ENCODE data around the gene NEMF. TPM values are rescaled to one million over a fixed set of nuclear protein-coding genes. Genes with fewer than 3 reads are reported as not detected.
"Not testable (repeated sequence)": the region's sequence is repeated elsewhere in the genome, so short reads cannot be mapped to it uniquely, and the experiment has no call there.

The NEMF gene
- total RNA-seq, 1 donor from 2014 or later = 81.0 TPM

GRCh38 chr14:49892301-49892635 is 39.7 kb upstream of the NEMF start:
- Mint-ChIP-seq H3K27me3 (ENCODE audit: low read depth) (no peaks in the 10 kb centered on the region), H3K4me1 (ENCODE audit: low read depth) (peaks cover 25% of the 10 kb centered on the region), H3K4me3 (ENCODE audit: low read depth) (peak overlapping the region; percentile 99), H3K9me3 (no peaks in the 10 kb centered on the region), H3K36me3 (ENCODE audit: low read depth) (peaks cover 56% of the 10 kb centered on the region), H3K27ac (peak overlapping the region; percentile 99)
- intact Hi-C loops (cut with micrococcal nuclease) = loop anchor here (1.0 to 2.0 kb wide), 4 partner anchors 30 to 429 kb away; partner anchors contain the start of gene SOS2
- peak; percentile 52 for DNase-seq (ENCODE audit: low spot score)

GRCh38 chr14:49888293-49888692 is 35.7 kb upstream of the NEMF start:
- intact Hi-C loops (cut with micrococcal nuclease) = no loop called here

GRCh38 chr14:49886523-49886922 is 33.9 kb upstream of the NEMF start:
- intact Hi-C loops (cut with micrococcal nuclease) = no loop called here
- H3K36me3 Mint-ChIP-seq (ENCODE audit: low read depth) = peaks cover 22% of the 10 kb centered on the region
- no peak overlapping the region for H3K4me3 Mint-ChIP-seq (ENCODE audit: low read depth)
- H3K27me3 Mint-ChIP-seq (ENCODE audit: low read depth) = no peaks in the 10 kb centered on the region
- peaks cover 12% of the 10 kb centered on the region for H3K4me1 Mint-ChIP-seq (ENCODE audit: low read depth)
- DNase-seq (ENCODE audit: low spot score) = no peak
- no peaks in the 10 kb centered on the region for H3K9me3 Mint-ChIP-seq
- no peak overlapping the region for H3K27ac Mint-ChIP-seq

More at GRCh38 chr14:49888293-49888692, 35.7 kb upstream of the NEMF start:
- peaks cover 13% of the 10 kb centered on the region for H3K4me1 Mint-ChIP-seq (ENCODE audit: low read depth)
- no peak overlapping the region for H3K27ac Mint-ChIP-seq
- DNase-seq (ENCODE audit: low spot score) = no peak
- H3K36me3 Mint-ChIP-seq (ENCODE audit: low read depth) = peaks cover 27% of the 10 kb centered on the region
- H3K9me3 Mint-ChIP-seq = no peaks in the 10 kb centered on the region
- no peaks in the 10 kb centered on the region for H3K27me3 Mint-ChIP-seq (ENCODE audit: low read depth)
- no peak overlapping the region for H3K4me3 Mint-ChIP-seq (ENCODE audit: low read depth)

- Mint-ChIP-seq H3K9me3 (no peaks in the 10 kb centered on the region), H3K4me3 (ENCODE audit: low read depth) (no peak overlapping the region), H3K36me3 (ENCODE audit: low read depth) (peaks cover 18% of the 10 kb centered on the region), H3K4me1 (ENCODE audit: low read depth) (peaks cover 28% of the 10 kb centered on the region), H3K27ac (peak overlapping the region; percentile 7), H3K27me3 (ENCODE audit: low read depth) (no peaks in the 10 kb centered on the region)
- intact Hi-C loops (cut with micrococcal nuclease) = no loop called here
- no peak for DNase-seq (ENCODE audit: low spot score)
Observed at GRCh38 chr14:49882826-49883694, 30.5 kb upstream of the NEMF start.

- Mint-ChIP-seq H3K9me3 (no peaks in the 10 kb centered on the region), H3K36me3 (ENCODE audit: low read depth) (peaks cover 17% of the 10 kb centered on the region), H3K4me1 (ENCODE audit: low read depth) (peaks cover 29% of the 10 kb centered on the region), H3K27me3 (ENCODE audit: low read depth) (no peaks in the 10 kb centered on the region), H3K4me3 (ENCODE audit: low read depth) (no peak overlapping the region), H3K27ac (no peak overlapping the region)
- intact Hi-C loops (cut with micrococcal nuclease) = no loop called here
- no peak for DNase-seq (ENCODE audit: low spot score)
Observed at GRCh38 chr14:49881350-49882001, 28.9 kb upstream of the NEMF start.

GRCh38 chr14:49880267-49881064 is 27.9 kb upstream of the NEMF start:
- no peaks in the 10 kb centered on the region for H3K9me3 Mint-ChIP-seq
- intact Hi-C loops (cut with micrococcal nuclease) = no loop called here

GRCh38 chr14:49879646-49880204 is 27.1 kb upstream of the NEMF start:
- H3K4me3 Mint-ChIP-seq (ENCODE audit: low read depth) = no peak overlapping the region
- peak overlapping the region; percentile 42 for H3K27ac Mint-ChIP-seq
- peak; percentile 45 for DNase-seq (ENCODE audit: low spot score)
- no peaks in the 10 kb centered on the region for H3K9me3 Mint-ChIP-seq
- intact Hi-C loops (cut with micrococcal nuclease) = loop anchor here (1.0 kb wide), 1 partner anchor 11 kb away; no protein-coding TSS in a partner anchor
- peaks cover 7% of the 10 kb centered on the region for H3K36me3 Mint-ChIP-seq (ENCODE audit: low read depth)
- H3K4me1 Mint-ChIP-seq (ENCODE audit: low read depth) = peaks cover 30% of the 10 kb centered on the region
- no peaks in the 10 kb centered on the region for H3K27me3 Mint-ChIP-seq (ENCODE audit: low read depth)

More at GRCh38 chr14:49880267-49881064, 27.9 kb upstream of the NEMF start:
- Mint-ChIP-seq H3K27me3 (ENCODE audit: low read depth) (no peaks in the 10 kb centered on the region), H3K36me3 (ENCODE audit: low read depth) (peaks cover 11% of the 10 kb centered on the region), H3K4me3 (ENCODE audit: low read depth) (no peak overlapping the region), H3K27ac (peak overlapping the region; percentile 62), H3K4me1 (ENCODE audit: low read depth) (peaks cover 30% of the 10 kb centered on the region)
- no peak for DNase-seq (ENCODE audit: low spot score)

- Mint-ChIP-seq H3K4me1 (ENCODE audit: low read depth) (peaks cover 21% of the 10 kb centered on the region), H3K27me3 (ENCODE audit: low read depth) (no peaks in the 10 kb centered on the region), H3K4me3 (ENCODE audit: low read depth) (no peak overlapping the region), H3K36me3 (ENCODE audit: low read depth) (peaks cover 3% of the 10 kb centered on the region), H3K27ac (no peak overlapping the region), H3K9me3 (no peaks in the 10 kb centered on the region)
- intact Hi-C loops (cut with micrococcal nuclease) = no loop called here
- DNase-seq (ENCODE audit: low spot score) = no peak
Observed at GRCh38 chr14:49876563-49877127, 24.1 kb upstream of the NEMF start.

- no peaks in the 10 kb centered on the region for H3K27me3 Mint-ChIP-seq (ENCODE audit: low read depth)
- H3K27ac Mint-ChIP-seq = no peak overlapping the region
- intact Hi-C loops (cut with micrococcal nuclease) = no loop called here
- H3K4me3 Mint-ChIP-seq (ENCODE audit: low read depth) = no peak overlapping the region
- H3K36me3 Mint-ChIP-seq (ENCODE audit: low read depth) = no peaks in the 10 kb centered on the region
- H3K4me1 Mint-ChIP-seq (ENCODE audit: low read depth) = peaks cover 23% of the 10 kb centered on the region
- no peaks in the 10 kb centered on the region for H3K9me3 Mint-ChIP-seq
- no peak for DNase-seq (ENCODE audit: low spot score)
Observed at GRCh38 chr14:49875640-49876198, 23.1 kb upstream of the NEMF start.

GRCh38 chr14:49873548-49873947 is 21.0 kb upstream of the NEMF start:
- H3K36me3 Mint-ChIP-seq (ENCODE audit: low read depth); DNase-seq (ENCODE audit: low spot score); H3K27me3 Mint-ChIP-seq (ENCODE audit: low read depth); intact Hi-C loops (cut with micrococcal nuclease); H3K27ac Mint-ChIP-seq; H3K4me3 Mint-ChIP-seq (ENCODE audit: low read depth); H3K9me3 Mint-ChIP-seq: not testable (repeated sequence)
- H3K4me1 Mint-ChIP-seq (ENCODE audit: low read depth) = peaks cover 18% of the 10 kb centered on the region

- Mint-ChIP-seq H3K36me3 (ENCODE audit: low read depth) (no peaks in the 10 kb centered on the region), H3K4me3 (ENCODE audit: low read depth) (no peak overlapping the region), H3K27me3 (ENCODE audit: low read depth) (no peaks in the 10 kb centered on the region), H3K4me1 (ENCODE audit: low read depth) (peaks cover 22% of the 10 kb centered on the region), H3K9me3 (no peaks in the 10 kb centered on the region), H3K27ac (no peak overlapping the region)
- DNase-seq (ENCODE audit: low spot score) = no peak
- intact Hi-C loops (cut with micrococcal nuclease) = no loop called here
Observed at GRCh38 chr14:49870908-49871307, 18.3 kb upstream of the NEMF start.

GRCh38 chr14:49868720-49869114 is 16.1 kb upstream of the NEMF start:
- peak overlapping the region; percentile 94 for H3K27ac Mint-ChIP-seq

More at GRCh38 chr14:49868720-49869114, 16.1 kb upstream of the NEMF start:
- H3K36me3 Mint-ChIP-seq (ENCODE audit: low read depth) = no peaks in the 10 kb centered on the region
- peak overlapping the region; percentile 91 for H3K4me3 Mint-ChIP-seq (ENCODE audit: low read depth)
- H3K4me1 Mint-ChIP-seq (ENCODE audit: low read depth) = peaks cover 22% of the 10 kb centered on the region
- no peaks in the 10 kb centered on the region for H3K27me3 Mint-ChIP-seq (ENCODE audit: low read depth)
- intact Hi-C loops (cut with micrococcal nuclease) = loop anchor here (1.0 to 10.0 kb wide), 4 partner anchors 11 to 966 kb away; partner anchors contain the start of genes ARF6, DMAC2L, L2HGDH and NIN
- no peaks in the 10 kb centered on the region for H3K9me3 Mint-ChIP-seq
- DNase-seq (ENCODE audit: low spot score) = no peak
